H1 (cell line): ENCODE results near the gene DAPK1. TPM values are rescaled to one million over a fixed set of nuclear protein-coding genes. Genes with fewer than 3 reads are reported as not detected.

Source experiments
- BACH1 ChIP-seq: IDR thresholded peaks from 2 replicates; pipeline ENCODE4 v1.6.1; 2012; ENCODE audit warnings: low read length, improper control_type of control experiment
- BCL11A ChIP-seq, 2 experiments: IDR thresholded peaks; one replicate each; pipeline ENCODE4 v1.6.1; 2011; ENCODE audit warnings: low read depth in 2 of 2, low read length in 2 of 2, mild to moderate bottlenecking in 2 of 2
- CHD7 ChIP-seq: fragments of 300-600 bp; sonication (generic); IDR thresholded peaks from 2 replicates; pipeline ENCODE4 v1.7.1; 2012; ENCODE audit warnings: low read length, moderate library complexity, mild to moderate bottlenecking, inconsistent platforms; ENCODE audit not compliant: insufficient replicate concordance
- HDAC6 ChIP-seq: IDR thresholded peaks from one replicate; pipeline ENCODE4 v1.7.1; 2012; ENCODE audit warnings: low read depth, mild to moderate bottlenecking, inconsistent platforms, low read length, moderate library complexity
- MAFK ChIP-seq: IDR thresholded peaks from 2 replicates; pipeline ENCODE4 v1.6.1; 2012; ENCODE audit warnings: low read depth, mild to moderate bottlenecking, improper control_type of control experiment, low read length
- NANOG ChIP-seq: IDR thresholded peaks from 2 replicates; pipeline ENCODE4 v1.6.1; 2011; ENCODE audit warnings: low read length, low read depth, mild to moderate bottlenecking, inconsistent platforms; ENCODE audit not compliant: insufficient read depth, poor library complexity, severe bottlenecking
- RFX5 ChIP-seq: IDR thresholded peaks from 2 replicates; pipeline ENCODE4 v1.6.1; 2011; ENCODE audit warnings: low read depth, low read length, improper control_type of control experiment, borderline replicate concordance
- SRF ChIP-seq: IDR thresholded peaks from 2 replicates; pipeline ENCODE4 v1.6.1; 2011; ENCODE audit warnings: mild to moderate bottlenecking, low read depth, low read length, moderate library complexity
- TAF1 ChIP-seq: IDR thresholded peaks from 2 replicates; pipeline ENCODE4 v1.6.1; 2011; ENCODE audit warnings: mild to moderate bottlenecking, low read depth, low read length
- polyA plus RNA-seq, 7 experiments: library from polyadenylated mRNA; depleted of rRNA in 3 of 7; stranded (reverse) in 5 of 7; unstranded in 2 of 7; fragments of >200 nt in 5 of 7; fragments of 200-250 nt in 2 of 7; gene quantifications; 1 replicate in 5 of 7; 2 replicates in 1 of 7; 4 replicates in 1 of 7; pipeline versions ENCODE4 v1.2.1 to v1.2.3, GENCODE V29; 2011 to 2013; ENCODE audit warnings: missing spikeins in 2 of 7, mixed read lengths in 2 of 7
- total RNA-seq: library from RNA; stranded (reverse); fragmentation: NEBNext Ultra II Directional; extraction: Animal tissue kit (Norgen Biotek cat#: 25700); gene quantifications from 2 replicates; pipeline ENCODE4 v1.2.1, GENCODE V29; 2021

DAPK1 gene
- total and polyA plus RNA-seq, 2 of the 8 experiments (the other 6 are each of a cell fraction or from before 2014, with no cell fraction given) = 62.4 to 131 TPM

GRCh38 chr9:87657893-87658292 is 160.2 kb downstream of the DAPK1 start (continued):
- TF ChIP-seq CHD7 = no peak
- TF ChIP-seq RFX5 = no peak
- TF ChIP-seq BCL11A (IDR thresholded peaks at IDR 0.05; ENCODE audit: low read depth in 2 of 2, low read length in 2 of 2) = no peak
- TF ChIP-seq HDAC6 = no peak
- TF ChIP-seq MAFK = no peak
- TF ChIP-seq BACH1 = no peak
- TF ChIP-seq TAF1 = no peak
- TF ChIP-seq NANOG = no peak
- no peak for TF ChIP-seq SRF
